HG03521 (cell line): ENCODE results near the gene AUTS2.

ENCODE experiments used
- ATAC-seq: cut with Tn5 transposase; IDR thresholded peaks from one replicate; pipeline ENCODE4 v1.9.1; 2021; ENCODE audit warnings: mild to moderate bottlenecking, moderate library complexity; ENCODE audit not compliant: unreplicated experiment

AUTS2 gene

GRCh38 chr7:69622014-69622835 is 23.9 kb downstream of the AUTS2 start:
- no peak for ATAC-seq

DNA sequence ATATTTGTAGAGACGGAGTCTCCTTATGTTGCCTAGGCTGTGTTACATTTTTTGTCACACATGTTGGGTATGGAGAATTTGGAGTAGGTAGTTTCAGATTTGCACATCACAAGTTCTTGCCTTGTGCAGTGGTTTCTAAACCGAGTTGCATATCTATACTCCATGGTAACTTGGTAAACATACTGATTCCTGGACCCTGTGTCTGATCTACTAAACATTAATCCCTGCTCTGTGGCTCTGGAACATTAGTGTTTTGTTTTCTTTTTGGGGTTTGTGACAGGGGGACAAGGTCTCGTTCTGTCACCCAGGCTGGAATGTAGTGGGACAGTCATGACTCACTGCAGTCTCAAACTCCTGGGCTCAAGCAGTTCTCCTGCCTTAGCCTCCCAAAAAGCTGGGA is 24.7 kb downstream of the AUTS2 start:
- no peak for ATAC-seq

GRCh38 chr7:69624435-69625230 is 26.4 kb downstream of the AUTS2 start:
- ATAC-seq, result no peak

- no peak for ATAC-seq
Observed at GRCh38 chr7:69625238-69625637, 27.0 kb downstream of the AUTS2 start.

DNA sequence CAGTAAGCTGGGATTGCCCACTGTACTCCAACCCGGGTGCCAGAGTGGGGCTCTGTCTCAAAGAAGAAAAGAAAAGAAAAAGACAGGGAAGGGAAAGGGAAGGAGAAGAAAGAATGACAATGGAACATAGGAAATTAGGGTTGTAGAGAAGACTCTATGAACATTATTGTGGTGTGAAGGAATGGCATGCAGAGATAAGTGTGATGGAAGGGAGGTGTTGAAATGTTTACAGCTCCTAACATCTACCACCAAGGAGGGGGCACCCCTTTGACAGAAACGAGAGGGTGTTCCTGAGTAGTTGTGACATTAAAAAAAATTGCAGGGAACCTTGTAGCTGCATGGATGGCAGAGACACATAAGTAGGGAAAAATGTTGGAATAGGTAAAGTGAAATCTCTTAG is 27.5 kb downstream of the AUTS2 start:
- no peak for ATAC-seq

GRCh38 chr7:69630292-69630691 is 32.0 kb downstream of the AUTS2 start:
- no peak for ATAC-seq

DNA sequence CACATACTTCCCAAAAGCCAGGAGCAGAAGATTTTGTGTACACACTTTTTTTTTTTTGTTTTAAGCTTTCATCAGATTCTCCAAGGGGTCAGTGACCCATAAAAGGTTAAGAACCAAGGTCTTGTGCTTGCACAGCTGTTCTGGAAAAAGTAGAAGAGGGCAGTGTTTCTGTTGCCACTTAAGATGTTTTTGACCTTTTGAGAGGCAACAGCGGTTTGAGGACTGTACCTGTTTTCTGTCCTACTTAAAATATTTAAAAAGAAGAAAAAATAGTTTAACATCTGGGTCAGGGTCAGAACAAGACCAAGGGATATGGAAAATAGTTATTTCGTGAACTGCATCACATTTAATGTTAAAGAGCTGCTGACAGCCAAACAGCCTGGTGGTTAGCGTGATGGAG is 32.9 kb downstream of the AUTS2 start:
- no peak for ATAC-seq

GRCh38 chr7:69632280-69632679 is 34.0 kb downstream of the AUTS2 start:
- no peak for ATAC-seq

GRCh38 chr7:69633122-69633831 is 35.0 kb downstream of the AUTS2 start:
- no peak for ATAC-seq

GRCh38 chr7:69635555-69636185 is 37.4 kb downstream of the AUTS2 start:
- ATAC-seq, result no peak

- ATAC-seq, result no peak
Observed at GRCh38 chr7:69638674-69639073, 40.4 kb downstream of the AUTS2 start.

- no peak for ATAC-seq
Observed at GRCh38 chr7:69640216-69640615, 41.9 kb downstream of the AUTS2 start.

- ATAC-seq, result no peak
Observed at GRCh38 chr7:69640925-69641594, 42.8 kb downstream of the AUTS2 start.

DNA sequence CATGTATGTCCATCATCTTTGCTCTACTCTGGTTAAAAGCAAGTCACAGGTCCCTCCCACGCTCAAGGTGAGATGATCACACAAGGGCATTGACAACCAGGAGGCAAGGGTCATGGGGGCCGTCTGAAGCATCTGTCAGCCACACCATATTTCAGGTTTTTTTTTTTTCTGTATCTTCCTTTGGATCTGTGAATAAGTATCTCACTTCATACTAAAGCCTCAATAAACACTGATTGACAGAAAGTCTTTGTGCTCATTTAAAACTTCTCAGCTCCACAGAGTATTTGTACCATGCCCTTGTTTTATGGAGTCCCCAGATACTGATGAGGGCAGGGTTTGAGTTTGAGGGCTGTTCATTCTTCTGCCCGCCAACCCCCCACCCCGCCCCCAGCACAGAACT is 45.0 kb downstream of the AUTS2 start:
- ATAC-seq, result no peak

- ATAC-seq, result no peak
Observed at GRCh38 chr7:69643708-69644445, 45.6 kb downstream of the AUTS2 start.

- ATAC-seq, result no peak
Observed at GRCh38 chr7:69645683-69646082, 47.4 kb downstream of the AUTS2 start.

GRCh38 chr7:69651101-69651590 is 52.9 kb downstream of the AUTS2 start:
- peak; percentile 69 for ATAC-seq

DNA sequence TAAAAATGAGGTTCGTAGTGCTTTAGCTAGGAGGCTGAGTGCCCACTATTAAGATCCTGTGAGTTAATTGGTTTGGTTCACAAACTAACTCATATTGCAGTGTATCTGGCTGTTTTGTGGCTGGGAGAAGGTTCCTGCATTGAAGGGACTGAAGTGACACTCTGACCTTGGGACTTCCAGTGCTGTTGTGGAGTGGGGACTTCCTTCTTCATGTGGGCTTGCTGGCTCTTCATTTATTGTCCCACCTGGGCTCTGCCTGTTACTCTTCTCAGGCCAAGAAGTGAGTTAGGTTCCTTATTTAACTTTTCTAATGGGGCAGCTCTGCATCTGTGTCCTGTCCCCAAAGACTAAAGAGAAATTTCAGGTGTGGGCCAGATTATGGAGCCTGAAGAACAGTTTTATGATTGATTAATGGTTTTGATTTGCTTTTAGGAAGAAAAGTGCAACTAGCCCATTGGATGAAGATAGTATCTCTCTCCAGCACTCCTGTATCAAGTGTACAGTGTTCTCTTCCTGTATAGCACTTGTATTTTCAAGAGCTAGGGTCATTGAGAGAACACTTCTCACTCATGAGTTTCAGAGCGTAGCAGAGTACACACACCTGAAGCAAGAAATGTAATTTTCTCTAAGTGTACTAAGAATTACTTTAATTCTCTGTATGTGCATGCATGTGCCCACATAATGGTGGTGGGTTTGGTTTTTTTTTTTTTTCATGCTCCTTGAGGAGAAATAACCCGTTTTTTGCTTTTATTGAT is 54.8 kb downstream of the AUTS2 start:
- no peak for ATAC-seq

GRCh38 chr7:69653806-69654205 is 55.5 kb downstream of the AUTS2 start:
- ATAC-seq, result no peak
